Measurements from ENCODE around the gene LIMK1. TPM values are rescaled to one million over a fixed set of nuclear protein-coding genes. Genes with fewer than 3 reads are reported as not detected.

LIMK1 gene
- total and polyA plus RNA-seq, 2 experiments from 2014 or later = 13.0 to 96.5 TPM

DNA sequence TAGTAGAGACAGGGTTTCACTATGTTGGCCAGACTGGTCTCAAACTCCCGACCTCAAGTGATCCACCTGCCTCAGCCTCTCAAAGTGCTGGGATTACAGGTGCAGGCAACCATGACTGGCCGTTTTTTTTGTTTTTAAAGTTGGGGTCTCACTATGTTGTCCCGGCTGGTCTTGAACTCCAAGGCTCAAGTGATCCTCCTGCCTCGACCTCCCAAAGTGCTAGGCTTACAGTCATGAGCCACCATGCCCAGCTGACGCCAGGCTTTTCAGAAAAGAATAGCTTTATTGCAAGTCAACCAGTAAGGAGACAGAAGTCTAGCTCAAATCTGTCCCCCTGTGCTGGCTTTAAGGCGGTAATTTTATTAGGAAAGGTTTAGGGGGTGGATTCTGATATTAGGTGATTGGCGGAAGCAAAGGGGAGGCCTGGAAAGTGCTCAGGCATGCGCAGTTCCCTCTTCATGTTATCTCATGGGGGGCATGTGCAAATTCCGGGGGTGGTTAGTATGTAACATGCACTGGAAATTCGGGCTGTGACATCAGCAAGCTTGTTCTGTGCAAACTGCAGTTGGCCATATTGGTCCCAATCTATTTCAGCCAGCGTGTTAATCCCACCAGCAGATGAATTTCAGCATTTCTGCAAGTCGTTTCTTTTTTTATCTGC is 42.7 kb downstream of the LIMK1 start (continued):
- TF ChIP-seq, protein P1, sequence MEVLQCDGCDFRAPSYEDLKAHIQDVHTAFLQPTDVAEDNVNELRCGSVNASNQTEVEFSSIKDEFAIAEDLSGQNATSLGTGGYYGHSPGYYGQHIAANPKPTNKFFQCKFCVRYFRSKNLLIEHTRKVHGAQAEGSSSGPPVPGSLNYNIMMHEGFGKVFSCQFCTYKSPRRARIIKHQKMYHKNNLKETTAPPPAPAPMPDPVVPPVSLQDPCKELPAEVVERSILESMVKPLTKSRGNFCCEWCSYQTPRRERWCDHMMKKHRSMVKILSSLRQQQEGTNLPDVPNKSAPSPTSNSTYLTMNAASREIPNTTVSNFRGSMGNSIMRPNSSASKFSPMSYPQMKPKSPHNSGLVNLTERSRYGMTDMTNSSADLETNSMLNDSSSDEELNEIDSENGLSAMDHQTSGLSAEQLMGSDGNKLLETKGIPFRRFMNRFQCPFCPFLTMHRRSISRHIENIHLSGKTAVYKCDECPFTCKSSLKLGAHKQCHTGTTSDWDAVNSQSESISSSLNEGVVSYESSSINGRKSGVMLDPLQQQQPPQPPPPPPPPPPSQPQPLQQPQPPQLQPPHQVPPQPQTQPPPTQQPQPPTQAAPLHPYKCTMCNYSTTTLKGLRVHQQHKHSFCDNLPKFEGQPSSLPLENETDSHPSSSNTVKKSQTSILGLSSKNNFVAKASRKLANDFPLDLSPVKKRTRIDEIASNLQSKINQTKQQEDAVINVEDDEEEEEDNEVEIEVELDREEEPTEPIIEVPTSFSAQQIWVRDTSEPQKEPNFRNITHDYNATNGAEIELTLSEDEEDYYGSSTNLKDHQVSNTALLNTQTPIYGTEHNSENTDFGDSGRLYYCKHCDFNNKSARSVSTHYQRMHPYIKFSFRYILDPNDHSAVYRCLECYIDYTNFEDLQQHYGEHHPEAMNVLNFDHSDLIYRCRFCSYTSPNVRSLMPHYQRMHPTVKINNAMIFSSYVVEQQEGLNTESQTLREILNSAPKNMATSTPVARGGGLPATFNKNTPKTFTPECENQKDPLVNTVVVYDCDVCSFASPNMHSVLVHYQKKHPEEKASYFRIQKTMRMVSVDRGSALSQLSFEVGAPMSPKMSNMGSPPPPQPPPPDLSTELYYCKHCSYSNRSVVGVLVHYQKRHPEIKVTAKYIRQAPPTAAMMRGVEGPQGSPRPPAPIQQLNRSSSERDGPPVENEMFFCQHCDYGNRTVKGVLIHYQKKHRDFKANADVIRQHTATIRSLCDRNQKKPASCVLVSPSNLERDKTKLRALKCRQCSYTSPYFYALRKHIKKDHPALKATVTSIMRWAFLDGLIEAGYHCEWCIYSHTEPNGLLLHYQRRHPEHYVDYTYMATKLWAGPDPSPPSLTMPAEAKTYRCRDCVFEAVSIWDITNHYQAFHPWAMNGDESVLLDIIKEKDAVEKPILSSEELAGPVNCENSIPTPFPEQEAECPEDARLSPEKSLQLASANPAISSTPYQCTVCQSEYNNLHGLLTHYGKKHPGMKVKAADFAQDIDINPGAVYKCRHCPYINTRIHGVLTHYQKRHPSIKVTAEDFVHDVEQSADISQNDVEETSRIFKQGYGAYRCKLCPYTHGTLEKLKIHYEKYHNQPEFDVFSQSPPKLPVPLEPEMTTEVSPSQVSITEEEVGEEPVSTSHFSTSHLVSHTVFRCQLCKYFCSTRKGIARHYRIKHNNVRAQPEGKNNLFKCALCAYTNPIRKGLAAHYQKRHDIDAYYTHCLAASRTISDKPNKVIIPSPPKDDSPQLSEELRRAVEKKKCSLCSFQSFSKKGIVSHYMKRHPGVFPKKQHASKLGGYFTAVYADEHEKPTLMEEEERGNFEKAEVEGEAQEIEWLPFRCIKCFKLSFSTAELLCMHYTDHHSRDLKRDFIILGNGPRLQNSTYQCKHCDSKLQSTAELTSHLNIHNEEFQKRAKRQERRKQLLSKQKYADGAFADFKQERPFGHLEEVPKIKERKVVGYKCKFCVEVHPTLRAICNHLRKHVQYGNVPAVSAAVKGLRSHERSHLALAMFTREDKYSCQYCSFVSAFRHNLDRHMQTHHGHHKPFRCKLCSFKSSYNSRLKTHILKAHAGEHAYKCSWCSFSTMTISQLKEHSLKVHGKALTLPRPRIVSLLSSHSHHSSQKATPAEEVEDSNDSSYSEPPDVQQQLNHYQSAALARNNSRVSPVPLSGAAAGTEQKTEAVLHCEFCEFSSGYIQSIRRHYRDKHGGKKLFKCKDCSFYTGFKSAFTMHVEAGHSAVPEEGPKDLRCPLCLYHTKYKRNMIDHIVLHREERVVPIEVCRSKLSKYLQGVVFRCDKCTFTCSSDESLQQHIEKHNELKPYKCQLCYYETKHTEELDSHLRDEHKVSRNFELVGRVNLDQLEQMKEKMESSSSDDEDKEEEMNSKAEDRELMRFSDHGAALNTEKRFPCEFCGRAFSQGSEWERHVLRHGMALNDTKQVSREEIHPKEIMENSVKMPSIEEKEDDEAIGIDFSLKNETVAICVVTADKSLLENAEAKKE (CRISPR knock-in tag; IDR thresholded peaks at IDR 0.05) = no peak
- no peak for TF ChIP-seq JUNB (IDR thresholded peaks at IDR 0.05; ENCODE audit: unreplicated experiment)

DNA sequence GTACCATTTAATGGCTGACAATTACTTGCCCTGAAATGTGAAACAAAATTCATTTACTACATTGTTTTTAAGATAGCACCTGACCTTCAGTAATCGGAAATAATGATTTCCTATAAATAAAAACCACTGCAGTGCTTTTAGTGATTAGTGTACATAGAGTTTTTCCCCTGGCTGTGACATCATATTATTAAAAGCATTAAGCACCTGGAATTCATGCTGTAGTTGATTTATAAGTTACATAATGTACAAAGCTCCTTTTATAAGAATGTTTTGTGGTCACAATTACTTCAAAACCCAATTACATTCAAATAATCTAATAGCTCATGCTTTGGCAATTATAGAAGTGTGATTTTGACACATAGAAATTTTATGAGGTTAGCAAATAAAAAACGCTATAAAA is 46.3 kb downstream of the LIMK1 start:
- H3K79me2 ChIP-seq (replicated peaks; ENCODE audit: insufficient read depth) = no peaks in the 10 kb centered on the region
- no peak overlapping the region for H3K4me3 ChIP-seq
- ATAC-seq (no peak), DNase-seq (ENCODE audit: low spot score) (no peak)
- Mint-ChIP-seq H3K27ac (no peak overlapping the region), H3K4me3 (no peak overlapping the region), H3K36me3 (ENCODE audit: low read depth) (no peaks in the 10 kb centered on the region), H3K9me3 (no peaks in the 10 kb centered on the region; the same call in 2 of the 3 replicates), H3K4me1 (peaks cover 12% of the 10 kb centered on the region), H3K27me3 (ENCODE audit: insufficient read depth, low read depth, poor library complexity) (peaks cover 9% of the 10 kb centered on the region)
- H3K9me2 ChIP-seq (ENCODE audit: insufficient read depth) = no peaks in the 10 kb centered on the region
- H4K20me1 ChIP-seq (replicated peaks; ENCODE audit: insufficient read depth) = no peaks in the 10 kb centered on the region
- no peak overlapping the region for H3K27ac ChIP-seq (ENCODE audit: low read depth)
- H3K4me1 ChIP-seq (ENCODE audit: insufficient read depth) = no peaks in the 10 kb centered on the region
- H3K36me3 ChIP-seq (ENCODE audit: insufficient read depth) = no peaks in the 10 kb centered on the region
- no peaks in the 10 kb centered on the region for H3K27me3 ChIP-seq (ENCODE audit: insufficient read depth)
- no peak overlapping the region for H3K4me2 ChIP-seq
- no peaks in the 10 kb centered on the region for H3F3A ChIP-seq (replicated peaks; ENCODE audit: low read depth)
- no peak overlapping the region for H2AFZ ChIP-seq
- TF ChIP-seq, protein P1 (CRISPR knock-in tag; IDR thresholded peaks at IDR 0.05) = no peak
- TF ChIP-seq STAT1 (IDR thresholded peaks at IDR 0.05; ENCODE audit: unreplicated experiment) (no peak), NANOG (IDR thresholded peaks at IDR 0.05; ENCODE audit: borderline replicate concordance) (no peak), EZH2 (IDR thresholded peaks at IDR 0.05; ENCODE audit: low read depth, unreplicated experiment) (no peak), EZH2phosphoT487 (IDR thresholded peaks at IDR 0.05; ENCODE audit: unreplicated experiment) (no peak)
